ENCODE data around the gene PLEKHO2. TPM values are rescaled to one million over a fixed set of nuclear protein-coding genes. Genes with fewer than 3 reads are reported as not detected.

Gene PLEKHO2
- total RNA-seq, 6 experiments from 2014 or later, result 3.9 to 11.8 (median 5.2) TPM

- ATAC-seq, result no peak
- no CpG with 5 or more reads among the region's 11 CpGs for WGBS (ENCODE audit: insufficient coverage, low coverage, low lambda C conversion rate, missing lambda C conversion rate)
- H3K4me1 ChIP-seq, result peaks cover 0 to 4% (median 0%) of the 10 kb centered on the region in 4 donors
- H3K36me3 ChIP-seq, result peaks cover 0 to 17% (median 2%) of the 10 kb centered on the region in 4 donors
- H3K27ac ChIP-seq, result no peak overlapping the region
- intact Hi-C loops (cut with DNase I), result no loop called here
- DNase-seq, result no peak
- TF ChIP-seq, protein P1, sequence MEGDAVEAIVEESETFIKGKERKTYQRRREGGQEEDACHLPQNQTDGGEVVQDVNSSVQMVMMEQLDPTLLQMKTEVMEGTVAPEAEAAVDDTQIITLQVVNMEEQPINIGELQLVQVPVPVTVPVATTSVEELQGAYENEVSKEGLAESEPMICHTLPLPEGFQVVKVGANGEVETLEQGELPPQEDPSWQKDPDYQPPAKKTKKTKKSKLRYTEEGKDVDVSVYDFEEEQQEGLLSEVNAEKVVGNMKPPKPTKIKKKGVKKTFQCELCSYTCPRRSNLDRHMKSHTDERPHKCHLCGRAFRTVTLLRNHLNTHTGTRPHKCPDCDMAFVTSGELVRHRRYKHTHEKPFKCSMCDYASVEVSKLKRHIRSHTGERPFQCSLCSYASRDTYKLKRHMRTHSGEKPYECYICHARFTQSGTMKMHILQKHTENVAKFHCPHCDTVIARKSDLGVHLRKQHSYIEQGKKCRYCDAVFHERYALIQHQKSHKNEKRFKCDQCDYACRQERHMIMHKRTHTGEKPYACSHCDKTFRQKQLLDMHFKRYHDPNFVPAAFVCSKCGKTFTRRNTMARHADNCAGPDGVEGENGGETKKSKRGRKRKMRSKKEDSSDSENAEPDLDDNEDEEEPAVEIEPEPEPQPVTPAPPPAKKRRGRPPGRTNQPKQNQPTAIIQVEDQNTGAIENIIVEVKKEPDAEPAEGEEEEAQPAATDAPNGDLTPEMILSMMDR (IDR thresholded peaks at IDR 0.05), result no peak
- no peak for TF ChIP-seq POLR2A (IDR thresholded peaks at IDR 0.05)
- no peak overlapping the region for H3K4me3 ChIP-seq
- no peaks in the 10 kb centered on the region for H3K9me3 ChIP-seq
- H3K27me3 ChIP-seq, result no peaks in the 10 kb centered on the region
Measured at GRCh38 chr15:64861331-64861730, 19.6 kb downstream of the PLEKHO2 start.

DNA sequence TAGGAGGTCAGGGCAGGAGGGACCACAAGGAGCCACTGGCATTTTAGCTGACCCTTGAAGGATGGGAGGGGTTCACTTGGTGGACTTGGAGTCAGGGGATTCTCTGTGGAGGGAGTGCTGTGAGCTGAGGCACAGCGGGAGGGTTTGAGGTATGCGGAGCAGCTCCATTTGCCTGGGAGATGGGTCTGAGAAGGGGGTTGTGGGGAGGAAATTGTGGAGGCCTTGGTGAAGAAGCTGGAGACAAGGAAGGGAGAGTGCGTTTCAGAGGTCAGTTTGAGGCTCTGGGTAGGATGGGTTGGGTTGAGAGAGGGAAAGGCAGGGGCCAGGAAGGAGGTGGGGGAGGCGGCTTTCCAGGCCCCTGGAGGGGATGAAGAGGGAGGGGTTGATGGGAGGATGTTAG, 20.2 kb downstream of the PLEKHO2 start:
- no peak for TF ChIP-seq POLR2A (IDR thresholded peaks at IDR 0.05)
- TF ChIP-seq, protein P1 (IDR thresholded peaks at IDR 0.05), result no peak
- DNase-seq (no peak), ATAC-seq (no peak)
- Histone ChIP-seq H3K27me3 (no peaks in the 10 kb centered on the region), H3K27ac (no peak overlapping the region), H3K4me3 (no peak overlapping the region), H3K4me1 (peaks cover 0 to 4% (median 0%) of the 10 kb centered on the region in 4 donors), H3K36me3 (peaks cover 0 to 17% (median 2%) of the 10 kb centered on the region in 4 donors), H3K9me3 (no peaks in the 10 kb centered on the region)
- intact Hi-C loops (cut with DNase I), result no loop called here
- 75% methylated on average over 2 of the region's 4 CpGs for WGBS (ENCODE audit: insufficient coverage, low coverage, low lambda C conversion rate, missing lambda C conversion rate)

DNA sequence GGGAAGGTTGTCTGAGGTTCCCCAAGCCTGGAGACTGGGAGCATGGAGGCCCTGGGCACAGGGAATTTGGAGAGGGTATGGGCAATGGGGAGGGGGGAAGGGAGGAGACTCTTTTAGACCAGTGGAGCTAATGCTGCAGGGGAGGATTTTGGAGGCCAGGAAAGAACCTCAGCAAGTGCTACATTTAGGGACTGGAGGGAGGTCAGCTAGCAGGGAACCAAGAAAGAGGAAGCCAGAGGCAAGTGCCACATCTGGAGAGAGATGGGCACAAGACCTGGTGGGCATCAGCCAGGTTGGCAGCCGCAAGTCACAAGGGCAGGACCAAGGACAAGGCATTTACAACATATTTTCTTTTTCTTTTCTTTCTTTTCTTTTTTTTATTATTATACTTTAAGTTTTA, 20.7 kb downstream of the PLEKHO2 start:
- 86% methylated on average over 1 of the region's 1 CpG for WGBS (ENCODE audit: insufficient coverage, low coverage, low lambda C conversion rate, missing lambda C conversion rate)
- ATAC-seq, result no peak
- intact Hi-C loops (cut with DNase I), result no loop called here
- DNase-seq, result no peak
- H3K27me3 ChIP-seq, result no peaks in the 10 kb centered on the region
- H3K4me3 ChIP-seq, result no peak overlapping the region
- TF ChIP-seq, protein P1 (IDR thresholded peaks at IDR 0.05), result no peak
- TF ChIP-seq POLR2A (IDR thresholded peaks at IDR 0.05), result no peak
- H3K27ac ChIP-seq, result no peak overlapping the region
- peaks cover 0 to 17% (median 2%) of the 10 kb centered on the region in 4 donors for H3K36me3 ChIP-seq
- H3K9me3 ChIP-seq, result no peaks in the 10 kb centered on the region
- peaks cover 0 to 4% (median 0%) of the 10 kb centered on the region in 4 donors for H3K4me1 ChIP-seq

DNA sequence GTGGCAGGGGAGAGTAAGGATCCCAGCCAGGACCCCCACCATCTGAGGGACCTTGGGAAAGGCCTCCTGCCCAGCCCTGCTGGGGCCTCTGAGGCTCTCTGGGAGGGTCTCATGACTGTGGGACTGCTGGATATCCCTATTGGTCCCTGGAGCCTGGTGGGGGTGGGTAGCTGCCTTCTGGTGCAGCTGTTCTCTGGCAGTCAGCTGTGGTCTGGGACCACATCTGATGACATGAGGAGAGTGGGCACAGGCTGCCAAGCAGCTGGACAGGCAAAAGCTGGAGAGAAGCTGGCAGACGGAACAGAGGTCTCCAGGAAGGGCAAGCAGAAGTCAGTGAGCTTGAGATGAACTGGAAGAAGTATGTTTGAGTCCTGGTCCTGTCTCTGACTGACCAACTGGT, 22.4 kb downstream of the PLEKHO2 start:
- Histone ChIP-seq H3K27ac (no peak overlapping the region), H3K4me1 (peaks cover 0 to 4% (median 0%) of the 10 kb centered on the region in 4 donors), H3K4me3 (no peak overlapping the region), H3K36me3 (peaks cover 0 to 17% (median 2%) of the 10 kb centered on the region in 4 donors), H3K9me3 (no peaks in the 10 kb centered on the region), H3K27me3 (no peaks in the 10 kb centered on the region)
- intact Hi-C loops (cut with DNase I), result no loop called here
- ATAC-seq, result no peak
- no peak for DNase-seq
- TF ChIP-seq POLR2A (IDR thresholded peaks at IDR 0.05), result no peak
- TF ChIP-seq, protein P1 (IDR thresholded peaks at IDR 0.05), result no peak
- 100% methylated on average over 1 of the region's 1 CpG for WGBS (ENCODE audit: insufficient coverage, low coverage, low lambda C conversion rate, missing lambda C conversion rate)
